ENCODE results near the gene CFAP20.
A peak's percentile ranks its signal among the peaks of the same experiment; 100 is the strongest.

The CFAP20 gene
- long read RNA-seq, donor 1, transcript CFAP20-201 (6 exons, 1,354 nt): major isoform, 43 of 62 reads
- long read RNA-seq, donor 1, partial matches to known transcripts: 14 of 62 reads
- long read RNA-seq, donor 1, other reads (novel, unspliced or antisense): 0 of 62 reads
- long read RNA-seq, donor 2, transcript CFAP20-201 (6 exons, 1,354 nt): major isoform, 21 of 37 reads
- long read RNA-seq, donor 2, partial matches to known transcripts: 12 of 37 reads
- long read RNA-seq, donor 2, other reads (novel, unspliced or antisense): 0 of 37 reads
- long read RNA-seq, donor 3, transcript CFAP20-201 (6 exons, 1,354 nt): major isoform, 14 of 19 reads
- long read RNA-seq, donor 3, partial matches to known transcripts: 0 of 19 reads
- long read RNA-seq, donor 3, other reads (novel, unspliced or antisense): 0 of 19 reads
- long read RNA-seq, donor 4, transcript CFAP20-201 (6 exons, 1,354 nt): major isoform, 22 of 39 reads
- long read RNA-seq, donor 4, partial matches to known transcripts: 8 of 39 reads
- long read RNA-seq, donor 4, other reads (novel, unspliced or antisense): 0 of 39 reads
- long read RNA-seq, donor 5, transcript CFAP20-201 (6 exons, 1,354 nt): major isoform, 41 of 56 reads
- long read RNA-seq, donor 5, partial matches to known transcripts: 12 of 56 reads
- long read RNA-seq, donor 5, other reads (novel, unspliced or antisense): 0 of 56 reads
- long read RNA-seq, donor 6, transcript CFAP20-201 (6 exons, 1,354 nt): major isoform, 20 of 53 reads
- long read RNA-seq, donor 6, partial matches to known transcripts: 23 of 53 reads
- long read RNA-seq, donor 6, other reads (novel, unspliced or antisense): 0 of 53 reads
- long read RNA-seq, donor 7: 0 reads
- long read RNA-seq, donor 8, transcript CFAP20-201 (6 exons, 1,354 nt): major isoform, 24 of 40 reads
- long read RNA-seq, donor 8, partial matches to known transcripts: 11 of 40 reads
- long read RNA-seq, donor 8, other reads (novel, unspliced or antisense): 0 of 40 reads

GRCh38 chr16:58129097-58129936 is at the start of gene CFAP20:
Gene CFAP20, minus strand, starts transcription at chr16:58129381. Its CDS starts 266 bp downstream, at chr16:58129115.
- peak; percentile 93 for DNase-seq

- no peak for DNase-seq
These were observed 48.2 kb upstream of the CFAP20 start for GRCh38 chr16:58177353-58177710.

- DNase-seq: no peak
These were observed 47.6 kb upstream of the CFAP20 start for GRCh38 chr16:58176608-58177352.

- no peak for DNase-seq
These were observed 41.0 kb upstream of the CFAP20 start for GRCh38 chr16:58170223-58170622.

- no peak for DNase-seq
These were observed 31.7 kb upstream of the CFAP20 start for GRCh38 chr16:58160855-58161254.

- peak; percentile 5 for DNase-seq
These were observed 29.5 kb upstream of the CFAP20 start for GRCh38 chr16:58158725-58159124.

GRCh38 chr16:58157951-58158540 is 28.9 kb upstream of the CFAP20 start:
- DNase-seq: peak; percentile 62

GRCh38 chr16:58157239-58157638 is 28.1 kb upstream of the CFAP20 start:
- DNase-seq: no peak

- no peak for DNase-seq
These were observed 26.7 kb upstream of the CFAP20 start for GRCh38 chr16:58155839-58156238.

- no peak for DNase-seq
These were observed 25.2 kb upstream of the CFAP20 start for GRCh38 chr16:58154345-58154744.

GRCh38 chr16:58152246-58152868 is 23.2 kb upstream of the CFAP20 start:
- DNase-seq: no peak

- DNase-seq: no peak
These were observed 19.3 kb upstream of the CFAP20 start for GRCh38 chr16:58148526-58148925.

GRCh38 chr16:58148099-58148498 is 18.9 kb upstream of the CFAP20 start:
- no peak for DNase-seq

GRCh38 chr16:58138852-58139251 is 9.7 kb upstream of the CFAP20 start:
- no peak for DNase-seq

GRCh38 chr16:58137581-58137980 is 8.4 kb upstream of the CFAP20 start:
- DNase-seq: no peak

GRCh38 chr16:58128711-58129096 is 477 bp downstream of the CFAP20 start:
- no peak for DNase-seq

- DNase-seq: no peak
These were observed 975 bp downstream of the CFAP20 start for GRCh38 chr16:58128181-58128631.

- no peak for DNase-seq
These were observed 1.5 kb downstream of the CFAP20 start for GRCh38 chr16:58127634-58128033.

GRCh38 chr16:58127033-58127556 is 2.1 kb downstream of the CFAP20 start:
- no peak for DNase-seq

GRCh38 chr16:58126451-58126961 is 2.7 kb downstream of the CFAP20 start:
- no peak for DNase-seq
